GM21526 (cell line): ENCODE measurements around the gene ITGA3.

ENCODE experiments used
- ATAC-seq: cut with Tn5 transposase; IDR thresholded peaks from one replicate; pipeline ENCODE4 v1.9.1; 2021; ENCODE audit warnings: moderate library complexity; ENCODE audit not compliant: unreplicated experiment, low FRiP score

The ITGA3 gene

DNA sequence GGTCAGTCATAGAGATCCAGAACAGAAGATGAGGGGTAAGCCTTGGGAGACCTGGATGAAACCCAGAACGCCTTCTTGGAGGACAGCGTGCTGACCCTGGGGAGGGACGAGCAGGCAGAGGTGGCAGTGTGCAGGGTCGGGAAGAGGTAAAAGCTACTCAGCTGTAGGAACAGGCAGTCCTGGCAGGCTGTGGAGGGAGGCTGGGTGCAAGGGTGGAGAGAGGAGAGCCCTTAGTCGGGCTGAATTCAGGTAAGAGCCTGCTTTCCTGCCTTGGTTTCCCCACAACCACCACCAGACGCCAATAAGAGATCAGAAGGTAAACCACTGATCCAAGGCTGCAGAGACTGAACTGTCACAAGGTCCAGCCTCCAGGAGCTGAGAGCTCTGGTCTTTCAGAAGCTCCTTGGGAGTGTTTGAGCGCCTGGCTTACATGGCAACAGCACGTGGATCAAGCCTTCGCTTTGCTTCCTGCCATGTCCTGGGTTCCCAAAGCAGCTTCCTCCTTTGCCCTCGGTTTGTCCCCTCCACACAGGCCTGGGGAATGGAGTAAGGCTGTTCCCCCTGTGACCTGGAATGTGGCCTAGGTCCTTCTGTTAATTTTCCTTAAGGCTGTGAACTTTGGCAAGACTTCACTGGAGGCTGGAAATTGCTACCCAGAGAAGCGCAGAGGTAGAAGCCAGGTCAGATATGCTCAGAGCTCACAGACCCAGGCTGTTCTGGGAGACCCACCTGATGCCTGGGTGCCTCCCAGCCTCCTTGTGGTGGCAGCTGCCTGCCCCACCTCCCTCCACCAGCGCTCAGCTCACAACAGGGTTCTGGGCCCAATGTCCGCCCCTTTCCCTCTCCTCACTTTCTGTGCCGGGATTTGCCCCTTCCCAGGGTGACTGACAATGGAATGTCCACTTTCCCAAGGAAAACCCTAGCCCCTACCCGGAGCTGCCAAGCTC, 35.3 kb downstream of the ITGA3 start:
- no peak for ATAC-seq

DNA sequence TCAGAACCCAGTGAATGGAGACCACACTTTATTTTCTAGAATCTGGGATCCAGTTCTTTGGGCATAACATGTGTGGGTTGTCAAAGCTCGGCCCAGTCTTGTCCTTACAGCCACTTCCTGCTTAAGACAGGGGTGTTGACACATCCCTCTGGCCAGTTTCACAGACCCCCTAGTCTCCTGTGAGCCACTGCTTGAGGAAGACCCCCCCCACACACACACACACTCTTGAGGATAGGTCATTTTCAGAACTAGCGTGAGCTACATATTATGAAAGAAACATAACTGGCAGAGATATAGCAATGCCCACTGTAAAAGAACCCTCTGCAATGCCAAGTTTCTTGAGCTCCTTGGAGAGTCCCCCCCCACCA, 36.0 kb downstream of the ITGA3 start:
- ATAC-seq: no peak

DNA sequence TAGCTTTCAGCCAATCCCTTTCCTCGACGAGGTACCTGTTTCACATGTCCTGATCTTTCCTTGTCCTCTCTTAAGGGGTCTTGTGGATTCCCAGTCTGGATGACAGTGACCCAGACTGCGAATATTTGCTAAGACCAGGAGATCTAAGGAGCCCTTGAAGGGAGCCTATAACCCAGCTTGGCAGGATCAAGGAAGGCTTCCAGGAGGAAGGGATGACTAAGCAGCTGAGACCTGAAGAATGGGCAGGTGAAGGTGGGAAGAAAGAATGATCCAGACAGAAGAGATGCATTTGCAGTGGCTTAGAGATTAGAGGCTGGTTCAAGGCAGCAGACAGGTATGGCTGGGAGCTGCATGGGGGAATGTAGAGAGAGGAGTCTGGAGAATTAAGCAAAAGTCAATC, 37.3 kb downstream of the ITGA3 start:
- ATAC-seq: no peak

DNA sequence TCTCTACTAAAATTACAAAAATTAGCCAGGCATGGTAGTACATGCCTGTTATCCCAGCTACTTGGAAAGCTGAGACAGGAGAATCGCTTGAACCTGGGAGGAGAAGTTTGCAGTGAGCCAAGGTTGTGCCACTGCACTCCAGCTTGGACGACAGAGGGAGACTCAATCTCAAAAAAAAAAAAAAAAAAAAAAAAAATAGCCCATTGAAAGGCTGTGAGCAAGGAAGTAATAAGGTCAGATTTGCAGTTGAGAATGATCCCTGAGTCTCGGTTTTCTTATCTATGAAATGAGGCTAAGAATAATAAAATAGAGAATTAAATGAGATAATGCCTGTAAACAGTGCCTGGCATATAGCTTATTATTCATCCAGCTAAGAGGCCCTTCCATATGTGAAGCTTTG, 37.9 kb downstream of the ITGA3 start:
- ATAC-seq: no peak

DNA sequence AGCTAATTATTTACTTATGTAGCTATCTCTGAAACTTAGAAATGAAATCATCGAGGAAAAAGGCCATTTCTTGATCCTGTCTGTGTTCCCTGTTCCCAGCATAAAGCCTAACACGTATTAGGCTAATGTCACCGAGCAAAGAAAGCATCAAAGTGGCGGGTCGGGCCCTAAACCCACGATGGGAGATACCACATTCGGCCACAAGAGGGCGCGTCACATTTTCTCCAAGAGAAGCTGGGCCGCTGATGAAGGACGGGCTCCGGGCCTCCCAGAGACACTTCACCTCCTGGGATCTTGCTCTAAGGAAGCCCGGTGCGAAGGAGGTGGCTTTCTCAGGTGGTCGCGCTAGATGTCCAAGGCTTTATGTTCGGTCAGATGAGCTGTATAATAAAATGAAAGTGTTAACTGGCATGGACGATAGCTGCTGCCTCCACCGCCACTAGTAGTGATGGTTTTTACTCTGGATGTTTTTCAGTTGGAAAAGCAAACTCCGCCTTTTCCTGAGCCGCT, 38.4 kb downstream of the ITGA3 start:
- ATAC-seq: no peak

DNA sequence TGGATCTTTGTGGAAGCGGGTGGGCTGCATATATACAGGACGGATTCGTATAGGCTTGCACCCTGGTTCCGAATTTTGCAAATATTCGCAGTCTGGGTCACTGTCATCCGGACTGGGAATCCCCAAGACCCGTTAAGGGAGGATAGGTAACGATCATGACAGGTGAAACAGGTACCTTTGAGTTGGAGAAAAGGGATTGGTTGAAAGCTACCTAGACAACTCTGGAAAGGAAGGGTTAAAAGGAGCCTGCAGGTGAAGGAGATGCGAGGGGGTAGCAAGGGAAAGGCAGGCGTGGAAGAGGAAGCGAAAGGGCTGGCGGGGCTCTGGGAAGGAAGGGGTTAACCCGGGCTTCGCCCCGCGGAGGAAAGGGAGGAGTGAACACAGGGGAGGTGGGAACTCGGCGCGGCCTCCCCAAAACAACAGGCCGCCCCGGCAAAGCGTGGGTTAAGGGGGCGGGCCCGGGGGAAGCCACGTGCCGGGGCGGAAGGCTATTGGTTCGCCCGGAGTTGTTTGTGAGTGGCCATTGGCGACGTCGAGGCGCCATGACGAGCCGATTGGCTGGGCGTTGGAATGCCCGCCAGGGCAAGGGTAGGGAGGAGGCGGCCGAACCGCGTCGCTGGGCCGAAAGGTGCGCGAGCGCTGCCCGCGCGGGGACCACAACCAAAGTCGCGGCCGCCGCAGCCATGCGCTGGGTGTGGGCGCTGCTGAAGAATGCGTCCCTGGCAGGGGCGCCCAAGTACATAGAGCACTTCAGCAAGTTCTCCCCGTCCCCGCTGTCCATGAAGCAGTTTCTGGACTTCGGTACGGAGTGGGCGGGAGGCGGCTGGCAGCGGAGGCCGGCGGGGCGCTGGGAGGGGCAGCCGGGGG, 39.1 kb downstream of the ITGA3 start, which contains the start of gene PDK2:
TSS of gene PDK2 (plus strand) at position 599 of the 867 bp plus-strand sequence. CDS start at position 684, 85 bp downstream.
- ATAC-seq: peak; percentile 89

DNA sequence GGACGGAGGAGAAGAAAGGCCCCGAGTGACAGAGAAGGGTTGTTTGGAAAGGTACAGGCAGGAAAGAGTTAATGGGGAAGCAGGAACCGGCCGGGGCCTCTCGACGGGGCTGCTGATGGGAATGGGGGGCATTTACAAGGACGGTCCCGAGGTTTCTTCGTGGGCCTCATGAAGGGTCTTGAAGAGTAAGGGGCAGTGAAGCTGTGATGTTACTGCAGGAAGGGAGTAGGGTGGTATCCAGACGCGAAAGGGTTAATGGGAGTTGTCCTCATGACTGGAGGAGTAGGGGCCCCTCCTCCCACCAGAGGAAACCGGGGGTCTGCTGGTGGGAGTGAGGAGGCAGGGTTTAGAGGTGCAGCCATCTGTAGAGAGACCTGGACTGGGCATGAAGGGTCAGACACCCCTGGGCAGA, 39.7 kb downstream of the ITGA3 start:
- no peak for ATAC-seq

DNA sequence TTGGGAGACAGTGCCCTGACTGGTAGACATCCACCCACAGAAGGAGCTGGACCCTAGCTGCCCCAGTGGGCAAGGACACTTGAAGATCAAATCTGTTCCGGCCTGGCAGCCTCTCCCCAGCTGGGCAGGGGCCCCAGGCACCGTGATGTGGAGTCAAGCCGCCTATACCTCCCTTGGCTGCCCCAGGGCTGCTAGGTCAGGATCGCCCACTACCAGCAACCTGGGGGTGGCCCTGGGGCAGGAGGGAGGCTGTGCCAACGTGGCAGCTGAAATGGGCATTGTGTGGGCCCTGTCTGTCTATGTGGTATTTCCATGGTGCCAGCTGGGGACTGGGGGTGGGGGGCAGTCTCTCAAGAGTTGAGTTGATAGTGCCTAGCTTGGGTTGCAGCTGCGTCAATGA, 40.2 kb downstream of the ITGA3 start:
- ATAC-seq: no peak

DNA sequence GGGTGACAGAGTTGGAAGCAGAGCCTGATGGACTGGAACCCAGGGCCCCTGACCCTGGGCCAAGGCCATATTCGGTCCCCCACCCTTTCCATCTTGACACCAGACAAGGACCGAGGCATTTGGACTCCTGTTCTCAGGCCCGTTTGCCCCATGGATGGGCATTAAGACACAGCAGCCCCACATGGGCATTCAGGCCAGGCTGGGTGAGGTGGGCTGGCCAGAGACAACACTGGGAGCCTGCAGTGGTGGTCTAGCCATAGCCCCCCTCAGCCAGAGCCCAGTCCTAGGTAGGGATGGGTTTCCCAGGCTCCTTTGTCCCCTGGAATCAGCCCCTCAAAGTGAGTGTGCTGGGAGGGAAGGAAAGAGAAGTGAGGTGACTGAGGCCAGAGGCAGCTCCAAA, 40.8 kb downstream of the ITGA3 start:
- no peak for ATAC-seq

DNA sequence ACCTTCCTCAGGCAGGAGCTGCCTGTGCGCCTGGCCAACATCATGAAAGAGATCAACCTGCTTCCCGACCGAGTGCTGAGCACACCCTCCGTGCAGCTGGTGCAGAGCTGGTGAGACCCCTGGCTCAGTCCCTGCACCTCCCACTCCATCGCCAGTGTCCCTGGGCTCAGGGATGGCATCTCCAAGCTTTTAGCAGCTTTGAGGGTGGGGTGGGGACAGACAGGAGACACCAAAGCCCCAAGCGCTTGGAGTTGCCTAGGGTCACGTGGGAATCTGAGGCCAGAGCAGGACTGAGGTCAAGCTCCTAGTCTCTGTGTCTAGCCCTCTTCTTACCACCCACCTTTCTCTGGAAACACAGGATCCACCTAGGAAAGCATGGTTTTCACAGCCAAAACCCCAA, 41.5 kb downstream of the ITGA3 start:
- no peak for ATAC-seq

DNA sequence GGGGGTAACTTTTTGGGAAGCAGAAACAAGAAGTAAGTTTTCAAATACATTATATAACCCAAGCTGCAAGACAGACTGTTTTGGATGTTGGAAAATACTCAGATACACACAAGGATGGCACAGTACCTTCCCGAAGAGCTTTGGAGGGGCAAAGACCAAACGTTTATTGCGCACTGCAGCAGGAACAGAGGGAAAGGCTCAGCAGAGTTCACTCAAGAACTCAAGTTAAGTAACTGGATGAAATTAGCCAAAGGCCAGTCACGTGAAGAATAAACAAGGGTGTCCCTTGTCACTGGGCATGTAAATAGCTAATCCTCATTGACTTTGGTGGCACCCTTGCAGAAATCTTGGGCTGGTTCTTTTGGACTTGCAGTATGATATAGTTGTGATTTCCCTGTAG, 42.0 kb downstream of the ITGA3 start:
- ATAC-seq: no peak

DNA sequence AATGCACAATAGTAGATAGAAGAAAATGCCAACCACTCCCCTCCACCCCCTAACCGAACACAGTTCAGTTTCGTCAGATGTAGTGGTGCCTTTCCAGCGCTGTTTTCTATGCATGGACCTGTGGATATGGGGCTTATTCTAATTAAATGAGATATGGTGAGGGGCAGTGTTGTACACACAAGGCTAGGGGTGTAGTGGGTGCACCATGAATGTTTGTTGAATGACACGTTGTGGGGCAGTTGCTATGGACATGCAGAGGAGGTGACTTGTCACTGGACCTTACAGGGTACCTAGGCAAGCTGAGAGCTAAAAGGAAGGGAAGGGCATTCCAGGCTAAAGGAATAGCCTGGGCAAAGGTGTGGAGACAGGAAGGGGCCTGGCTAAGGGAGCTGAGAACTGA, 42.7 kb downstream of the ITGA3 start:
- ATAC-seq: no peak

DNA sequence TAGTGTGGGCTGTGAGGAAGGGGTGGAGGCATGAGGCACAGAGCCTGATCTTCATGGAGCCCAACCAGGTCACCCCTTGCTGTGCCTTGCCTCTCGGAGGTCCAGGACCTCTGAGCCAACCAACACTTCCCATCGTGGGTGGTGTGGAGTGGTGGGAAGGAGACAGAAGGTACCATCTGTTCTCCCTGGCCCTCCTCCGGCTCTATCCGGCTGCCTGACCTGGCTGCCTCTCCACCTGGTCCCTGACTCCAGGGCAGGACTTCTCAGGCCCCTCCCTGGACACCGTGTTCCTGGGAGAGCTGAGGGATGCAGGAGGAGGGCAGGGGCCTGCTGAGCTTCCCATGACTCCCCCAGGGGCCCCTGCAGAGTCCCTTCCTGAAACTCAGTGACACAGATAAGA, 43.1 kb downstream of the ITGA3 start:
- no peak for ATAC-seq

DNA sequence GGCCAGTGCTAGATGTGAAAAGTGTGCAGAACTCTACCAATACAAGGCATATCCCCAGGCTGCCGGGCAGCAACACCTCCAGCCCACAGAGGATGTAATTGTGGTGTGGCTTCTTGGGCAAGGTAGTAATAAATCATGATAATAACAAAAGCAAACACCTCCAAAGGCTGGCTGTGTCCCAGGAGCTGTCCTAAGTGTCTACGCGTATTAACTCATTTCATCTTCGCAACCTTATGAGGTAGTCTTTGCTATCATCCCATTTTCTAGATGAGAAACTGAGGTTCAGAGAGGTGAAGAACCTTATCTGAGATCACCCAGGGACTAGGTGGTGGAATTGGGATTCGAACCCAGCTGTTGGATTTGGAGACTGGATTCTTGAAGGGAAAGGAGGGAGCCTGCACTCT, 44.6 kb downstream of the ITGA3 start:
- no peak for ATAC-seq

DNA sequence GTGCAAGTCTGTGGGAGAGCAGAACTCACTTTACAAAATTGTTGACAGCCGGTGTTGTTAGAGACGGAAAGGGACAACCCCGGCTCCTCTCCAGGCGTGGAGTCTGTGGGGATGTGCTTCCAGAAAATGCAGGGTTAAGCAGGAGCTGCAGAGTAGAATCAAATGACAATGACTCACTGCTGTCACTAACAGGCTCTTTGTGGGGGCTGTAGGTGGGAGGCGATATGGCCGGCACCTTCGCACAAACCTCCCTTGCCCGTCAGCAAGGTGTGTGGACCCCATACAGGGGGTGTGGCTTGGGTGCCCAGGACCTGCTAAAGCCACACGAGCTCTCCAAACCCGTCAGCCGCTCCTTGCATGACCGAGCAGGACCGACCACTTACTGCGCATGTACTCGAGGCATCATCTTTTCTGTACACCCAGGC, 45.0 kb downstream of the ITGA3 start:
- no peak for ATAC-seq

DNA sequence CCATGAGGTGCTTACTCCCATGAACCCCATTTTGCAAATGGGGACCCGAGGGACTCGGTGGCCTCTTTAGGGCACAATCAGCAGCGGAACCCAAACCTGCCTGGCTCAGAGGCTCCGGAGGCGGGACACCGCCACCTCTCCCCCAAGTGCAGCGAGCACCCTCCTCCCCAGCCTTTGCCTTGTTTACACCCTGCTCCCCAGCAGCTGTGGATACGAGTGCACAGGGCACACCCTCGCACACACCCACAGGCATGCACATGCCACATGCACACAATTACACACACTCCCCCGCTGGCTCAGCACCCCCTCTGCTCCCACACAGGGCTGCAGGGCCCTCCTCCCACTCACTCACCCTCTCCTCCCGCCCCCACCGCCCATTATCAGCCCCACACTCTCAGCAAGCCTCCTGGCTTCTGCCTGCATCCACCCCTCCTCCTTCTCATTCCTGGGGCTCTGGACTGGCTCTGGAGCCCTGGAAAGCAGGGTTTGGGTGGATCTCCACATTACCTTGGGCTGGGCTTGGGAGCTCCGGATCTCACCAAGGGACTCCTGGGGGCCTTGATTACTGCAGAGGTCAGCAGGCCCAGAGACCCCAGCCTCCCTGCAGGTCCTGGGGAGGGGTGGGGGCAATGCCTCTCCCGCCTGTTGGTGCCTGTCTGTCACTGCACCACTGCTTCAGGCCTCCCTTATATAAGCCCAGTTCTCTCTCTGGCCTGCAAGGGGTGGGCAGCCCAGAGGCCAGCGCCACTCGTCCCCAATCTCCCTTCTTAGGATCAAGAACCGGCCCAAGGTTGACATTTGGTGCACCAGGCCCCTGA, 45.6 kb downstream of the ITGA3 start:
- no peak for ATAC-seq

DNA sequence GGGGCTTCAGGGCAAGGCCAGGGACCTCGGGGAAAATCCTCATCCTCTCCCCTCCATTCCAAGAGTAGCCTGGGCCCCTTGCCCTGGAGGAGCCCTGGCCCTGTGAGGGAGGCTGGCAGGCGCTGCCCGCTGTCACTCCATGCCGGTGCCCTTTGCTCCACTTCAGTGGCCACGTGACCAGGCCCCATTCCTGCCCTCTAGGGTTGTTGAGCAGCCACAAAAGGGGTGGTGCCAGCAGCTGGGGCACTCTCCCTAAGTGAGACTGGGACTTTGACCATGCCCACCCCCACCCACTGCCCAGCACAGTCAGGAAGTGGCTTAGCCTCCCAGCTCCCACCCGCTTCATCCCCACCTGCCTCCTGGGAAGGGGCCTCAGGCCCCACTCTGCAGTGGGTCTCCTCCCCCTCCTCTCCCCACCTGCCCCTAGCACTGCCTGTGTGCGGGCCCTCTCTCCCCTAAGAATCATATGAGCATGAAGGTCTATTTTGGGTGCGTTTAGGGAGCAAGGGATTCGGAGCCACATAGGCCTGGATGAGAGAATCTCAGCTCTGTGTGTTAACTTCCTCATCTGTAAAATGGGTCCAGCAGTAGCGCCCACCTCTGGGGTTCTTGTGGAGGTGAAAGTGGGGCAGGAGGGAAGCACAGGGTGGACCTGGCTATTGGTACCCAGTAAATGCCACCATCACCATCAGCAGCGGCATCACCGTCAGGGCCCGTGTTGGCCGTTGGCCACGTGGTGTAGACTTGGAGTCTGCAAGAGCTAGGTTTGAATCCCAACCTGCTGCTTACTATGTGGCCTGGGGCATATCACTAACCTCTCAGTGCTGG, 46.5 kb downstream of the ITGA3 start:
- ATAC-seq: no peak

DNA sequence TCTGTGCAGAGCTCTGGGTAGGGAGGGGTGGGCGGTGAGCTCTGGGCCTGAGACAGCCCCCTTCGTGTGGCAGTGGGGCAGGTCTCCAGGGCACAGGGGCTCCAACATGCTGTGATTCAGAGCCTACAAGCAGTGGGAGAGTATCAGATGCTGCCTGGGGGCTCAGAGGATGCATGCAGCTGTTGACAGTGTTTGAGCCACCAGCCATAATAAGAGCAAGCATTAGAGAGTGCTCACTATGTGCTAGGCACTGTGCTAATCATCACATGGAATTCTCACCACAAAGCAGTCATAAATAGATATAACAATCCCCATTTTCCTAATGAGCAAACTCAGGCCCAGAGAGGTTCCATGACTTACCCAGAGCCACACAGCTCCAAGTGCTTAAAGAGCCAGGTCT, 47.3 kb downstream of the ITGA3 start:
- no peak for ATAC-seq

DNA sequence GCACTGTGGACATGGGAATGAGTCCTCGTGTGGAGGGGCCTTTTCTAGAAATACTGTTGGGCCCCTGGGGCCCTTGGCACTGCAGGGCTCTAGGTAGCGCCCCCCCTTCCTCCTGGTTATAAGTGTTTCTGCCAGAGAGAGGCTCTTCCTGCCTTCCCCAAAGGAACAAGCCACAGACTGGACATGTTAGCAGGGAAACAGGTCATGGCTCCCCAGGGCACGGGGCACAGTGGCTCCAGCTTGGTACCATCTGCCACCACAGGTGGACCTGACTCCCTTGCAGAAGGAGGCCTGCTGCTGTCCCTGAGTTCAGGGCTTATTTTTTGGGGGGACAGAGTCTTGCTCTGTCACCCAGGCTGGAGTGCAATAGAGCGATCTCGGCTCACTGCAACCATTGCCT, 48.0 kb downstream of the ITGA3 start:
- ATAC-seq: no peak

DNA sequence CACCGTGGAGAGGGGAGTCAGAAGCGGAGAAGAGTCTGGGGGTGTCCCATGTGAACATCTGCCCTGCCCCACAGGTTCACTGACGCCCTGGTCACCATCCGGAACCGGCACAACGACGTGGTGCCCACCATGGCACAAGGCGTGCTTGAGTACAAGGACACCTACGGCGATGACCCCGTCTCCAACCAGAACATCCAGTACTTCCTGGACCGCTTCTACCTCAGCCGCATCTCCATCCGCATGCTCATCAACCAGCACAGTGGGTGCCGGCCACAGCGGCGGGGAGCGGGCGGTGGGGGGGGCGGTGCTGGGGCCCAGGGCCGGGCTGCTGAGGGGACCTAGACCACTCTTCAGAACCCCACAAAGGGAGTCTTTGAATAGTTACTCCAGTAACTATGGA, 49.9 kb downstream of the ITGA3 start:
- no peak for ATAC-seq
